ENCODE data around the gene TAS2R43.
"Not testable (repeated sequence)": the region's sequence is repeated elsewhere in the genome, so short reads cannot be mapped to it uniquely, and the experiment has no call there.

DNA sequence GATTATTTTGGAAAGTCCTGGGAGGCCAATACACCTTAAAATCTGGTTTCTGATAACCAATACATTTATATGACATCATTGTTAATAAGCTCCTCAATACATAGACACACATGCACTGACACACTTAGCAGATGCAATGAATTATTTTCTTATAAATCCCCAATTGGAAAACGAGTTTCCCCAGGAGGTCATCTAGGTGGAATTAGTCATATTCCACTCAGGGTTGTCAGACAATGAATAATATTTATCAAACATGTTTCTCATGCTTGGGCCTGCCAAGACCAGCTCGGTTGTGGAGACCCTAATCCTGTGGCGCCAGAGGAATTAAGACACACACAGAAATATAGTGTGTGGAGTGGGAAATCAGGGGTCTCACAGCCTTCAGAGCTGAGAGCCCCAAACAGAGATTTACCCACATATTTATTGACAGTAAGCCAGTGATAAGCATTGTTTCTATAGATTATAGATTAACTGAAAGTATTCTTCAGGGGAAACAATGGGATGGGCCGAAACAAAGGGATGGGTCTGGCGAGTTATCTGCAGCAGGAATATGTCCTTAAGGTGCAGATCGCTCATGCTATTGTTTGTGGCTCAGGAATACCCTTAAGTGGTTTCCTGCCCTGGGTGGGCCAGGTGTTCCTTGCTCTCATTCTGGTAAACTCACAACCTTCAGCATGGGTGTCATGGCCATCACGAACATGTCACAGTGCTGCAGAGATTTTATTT lies 42.1 kb downstream of the TAS2R43 start:
- not testable (repeated sequence) for TF ChIP-seq EZH2 (IDR thresholded peaks at IDR 0.05); POLR2AphosphoS5 (IDR thresholded peaks at IDR 0.05; ENCODE audit: borderline replicate concordance, low read depth, low read length); FOXP2 (optimal IDR thresholded peaks at IDR 0.05; ENCODE audit: control extremely low read depth, extremely low read length, insufficient read depth)

Measured in SK-N-MC (cell line).